Breast epithelium (tissue), 4 donors: ENCODE measurements around the gene NPTXR. TPM values are rescaled to one million over a fixed set of nuclear protein-coding genes. Genes with fewer than 3 reads are reported as not detected.

ENCODE experiments used
- DNase-seq, 2 donors: peaks; one replicate each; pipeline ENCODE4 v3.0.0-alpha.2; 2019; ENCODE audit warnings: low spot score in 2 of 2
- H3K27ac ChIP-seq, 2 donors: fragments of 200-600 bp; sonication (generic) in 1 of 2; one replicate each; pipeline ENCODE4 v1.5.1; 2016 to 2019; ENCODE audit warnings: mild to moderate bottlenecking in 1 of 2
- H3K27me3 ChIP-seq, 2 donors: fragments of 200-600 bp; sonication (generic) in 1 of 2; one replicate each; pipeline versions ENCODE4 v1.5.1 to v1.6.0; 2017 to 2019; ENCODE audit warnings: control low read depth in 1 of 2, mild to moderate bottlenecking in 1 of 2
- H3K36me3 ChIP-seq: fragments of 200-600 bp; one replicate; pipeline ENCODE4 v1.5.1; 2019
- H3K4me1 ChIP-seq, 2 donors: fragments of 200-600 bp; sonication (generic); one replicate each; pipeline ENCODE4 v1.5.1; 2016 to 2019; ENCODE audit warnings: control low read depth in 1 of 2
- H3K4me3 ChIP-seq, 3 donors: fragments of 200-600 bp; sonication (generic); 1 replicate in 2 of 3; 2 replicates in 1 of 3; pipeline ENCODE4 v1.5.1; 2016 to 2019; ENCODE audit warnings: mild to moderate bottlenecking in 3 of 3, moderate library complexity in 2 of 3
- H3K9me3 ChIP-seq, 2 donors: fragments of 200-600 bp; sonication (generic) in 1 of 2; one replicate each; pipeline ENCODE4 v1.5.1; 2016 to 2019; ENCODE audit warnings: control low read depth in 1 of 2
- POLR2A ChIP-seq: fragments of 450-650 bp; IDR thresholded peaks from one replicate; pipeline ENCODE4 v1.6.1; 2016; ENCODE audit warnings: antibody characterized with exemption, mild to moderate bottlenecking, moderate library complexity
- POLR2AphosphoS5 ChIP-seq, 3 donors: sonication (generic); formaldehyde crosslinking; IDR thresholded peaks; one replicate each; pipeline ENCODE4 v1.6.1; 2017; ENCODE audit warnings: antibody characterized with exemption in 3 of 3
- intact Hi-C: fragments of 100-400 bp; cut with DNase I; formaldehyde crosslinking; loops from one replicate; pipeline ENCODE4 v1.15.1; 2023; ENCODE audit warnings: low total_unique reads
- total RNA-seq, 3 donors: library from RNA; depleted of rRNA; stranded (reverse); fragments of >200 nt; gene quantifications; one replicate each; pipeline ENCODE4 v1.1.0, GENCODE V29; 2016
- TF ChIP-seq, protein P1 (sequence below), 3 donors: fragments of 450-650 bp; IDR thresholded peaks; one replicate each; pipeline ENCODE4 v1.5.1; 2016 to 2017; ENCODE audit warnings: antibody characterized with exemption in 3 of 3, mild to moderate bottlenecking in 3 of 3, moderate library complexity in 3 of 3

The NPTXR gene
- total RNA-seq, 3 donors from 2014 or later = 3.7 to 4.6 (median 4.5) TPM

- Histone ChIP-seq H3K27ac (no peak overlapping the region), H3K4me3 (no peak overlapping the region), H3K36me3 (no peaks in the 10 kb centered on the region), H3K4me1 (peaks cover 3 to 8% of the 10 kb centered on the region in 2 donors), H3K27me3 (no peaks in the 10 kb centered on the region), H3K9me3 (no peaks in the 10 kb centered on the region)
- no peak for DNase-seq
- intact Hi-C loops = no loop called here
- TF ChIP-seq POLR2A (no peak), POLR2AphosphoS5 (IDR thresholded peaks at IDR 0.05) (no peak)
- TF ChIP-seq, protein P1, sequence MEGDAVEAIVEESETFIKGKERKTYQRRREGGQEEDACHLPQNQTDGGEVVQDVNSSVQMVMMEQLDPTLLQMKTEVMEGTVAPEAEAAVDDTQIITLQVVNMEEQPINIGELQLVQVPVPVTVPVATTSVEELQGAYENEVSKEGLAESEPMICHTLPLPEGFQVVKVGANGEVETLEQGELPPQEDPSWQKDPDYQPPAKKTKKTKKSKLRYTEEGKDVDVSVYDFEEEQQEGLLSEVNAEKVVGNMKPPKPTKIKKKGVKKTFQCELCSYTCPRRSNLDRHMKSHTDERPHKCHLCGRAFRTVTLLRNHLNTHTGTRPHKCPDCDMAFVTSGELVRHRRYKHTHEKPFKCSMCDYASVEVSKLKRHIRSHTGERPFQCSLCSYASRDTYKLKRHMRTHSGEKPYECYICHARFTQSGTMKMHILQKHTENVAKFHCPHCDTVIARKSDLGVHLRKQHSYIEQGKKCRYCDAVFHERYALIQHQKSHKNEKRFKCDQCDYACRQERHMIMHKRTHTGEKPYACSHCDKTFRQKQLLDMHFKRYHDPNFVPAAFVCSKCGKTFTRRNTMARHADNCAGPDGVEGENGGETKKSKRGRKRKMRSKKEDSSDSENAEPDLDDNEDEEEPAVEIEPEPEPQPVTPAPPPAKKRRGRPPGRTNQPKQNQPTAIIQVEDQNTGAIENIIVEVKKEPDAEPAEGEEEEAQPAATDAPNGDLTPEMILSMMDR (IDR thresholded peaks at IDR 0.05) = no peak
These were observed 59.0 kb downstream of the NPTXR start for GRCh38 chr22:38784856-38785255.

- Histone ChIP-seq H3K9me3 (no peaks in the 10 kb centered on the region), H3K4me3 (no peak overlapping the region), H3K4me1 (peaks cover 3 to 4% of the 10 kb centered on the region in 2 donors), H3K36me3 (no peaks in the 10 kb centered on the region), H3K27ac (no peak overlapping the region), H3K27me3 (no peaks in the 10 kb centered on the region)
- no peak for DNase-seq
- intact Hi-C loops = no loop called here
- TF ChIP-seq POLR2A = no peak
- TF ChIP-seq, protein P1 (IDR thresholded peaks at IDR 0.05) = no peak
- TF ChIP-seq POLR2AphosphoS5 (IDR thresholded peaks at IDR 0.05) = no peak
These were observed 59.8 kb downstream of the NPTXR start for GRCh38 chr22:38784035-38784434.

- Histone ChIP-seq H3K4me1 (no peaks in the 10 kb centered on the region), H3K4me3 (no peak overlapping the region), H3K36me3 (no peaks in the 10 kb centered on the region), H3K9me3 (no peaks in the 10 kb centered on the region), H3K27me3 (no peaks in the 10 kb centered on the region), H3K27ac (peak overlapping the region; percentile 33 to 48)
- TF ChIP-seq POLR2AphosphoS5 (IDR thresholded peaks at IDR 0.05) (no peak), POLR2A (no peak)
- TF ChIP-seq, protein P1 (IDR thresholded peaks at IDR 0.05) = no peak
- intact Hi-C loops = no loop called here
- no peak for DNase-seq
These were observed 60.7 kb downstream of the NPTXR start for GRCh38 chr22:38783095-38783615.

- TF ChIP-seq, protein P1 (IDR thresholded peaks at IDR 0.05) = no peak
- TF ChIP-seq POLR2A (no peak), POLR2AphosphoS5 (IDR thresholded peaks at IDR 0.05) (no peak)
- H3K9me3 ChIP-seq = no peaks in the 10 kb centered on the region
- H3K4me3 ChIP-seq = no peak overlapping the region
- H3K36me3 ChIP-seq = no peaks in the 10 kb centered on the region
- H3K27ac ChIP-seq = peak overlapping the region in 1 of 2 donors; percentile 48
- no peaks in the 10 kb centered on the region for H3K27me3 ChIP-seq
- intact Hi-C loops = no loop called here
- H3K4me1 ChIP-seq = no peaks in the 10 kb centered on the region
- DNase-seq = no peak
These were observed 61.3 kb downstream of the NPTXR start for GRCh38 chr22:38782402-38783094.

GRCh38 chr22:38781033-38781432 is 62.8 kb downstream of the NPTXR start:
- H3K4me1 ChIP-seq = no peaks in the 10 kb centered on the region
- intact Hi-C loops = no loop called here
- DNase-seq = no peak
- no peak overlapping the region for H3K27ac ChIP-seq
- no peaks in the 10 kb centered on the region for H3K27me3 ChIP-seq
- no peak overlapping the region for H3K4me3 ChIP-seq
- H3K36me3 ChIP-seq = no peaks in the 10 kb centered on the region
- H3K9me3 ChIP-seq = no peaks in the 10 kb centered on the region
- no peak for TF ChIP-seq POLR2A
- TF ChIP-seq POLR2AphosphoS5 (IDR thresholded peaks at IDR 0.05) = no peak
- TF ChIP-seq, protein P1 (IDR thresholded peaks at IDR 0.05) = no peak
